K562 (cell line): ENCODE results near the gene NAV2. TPM values are rescaled to one million over a fixed set of nuclear protein-coding genes. Genes with fewer than 3 reads are reported as not detected.

Experiments used
- ATAC-seq: fragments of 200-7000 bp; cut with Tn5 transposase; 3 replicates; pipeline ENCODE4 v1.9.1; 2020; ENCODE audit warnings: moderate library complexity
- BruUV-seq: library from RNA; stranded (reverse); fragments of 400-500 nt; replicated peaks from 2 replicates; lab custom pipeline; 2021; lab: Mats Ljungman, UMichigan
- CTCF ChIA-PET: fragments of 300-600 bp; formaldehyde crosslinking; extraction: SDS; loops from one replicate; lab custom pipeline; 2021; ENCODE audit warnings: low intra/inter-chr PET ratio; lab: Yijun Ruan, JAX
- POLR2A ChIA-PET: fragments of 300-600, 350-650 bp; sonication (Branson Sonifier 250); formaldehyde crosslinking; extraction: SDS; loops from one replicate; lab custom pipeline; 2021; ENCODE audit warnings: antibody characterized with exemption, inconsistent platforms; lab: Yijun Ruan, JAX
- DNase-seq, 4 experiments: peaks; one replicate each; pipeline versions ENCODE4 v3.0.0 to v3.0.0-alpha.2; 2011 to 2018; ENCODE audit warnings: low spot score in 3 of 4, mixed read lengths in 3 of 4; ENCODE audit errors: extremely low read depth in 1 of 4
- FAIRE-seq: peaks from 2 replicates; lab custom pipeline; 2011; peaks lifted over from hg19 to GRCh38; lab: Jason Lieb, UNC
- H2AFZ ChIP-seq: 2 replicates; pipeline ENCODE4 v1.6.0; 2011; ENCODE audit warnings: low read depth, low read length, control low read depth, inconsistent platforms
- H3K27ac ChIP-seq: fragments of 200-600 bp; 3 replicates; pipeline ENCODE4 v1.8.0; 2011; ENCODE audit warnings: low read depth, mild to moderate bottlenecking, control low read depth, inconsistent platforms, low read length, moderate library complexity, mixed read lengths; ENCODE audit errors: extremely low read depth
- H3K27me3 ChIP-seq, 2 experiments: fragments of 300-600 bp in 1 of 2; 2 replicates in 1 of 2; 3 replicates in 1 of 2; pipeline versions ENCODE4 v1.6.0 to v1.8.0; 2011; ENCODE audit warnings: inconsistent platforms in 2 of 2, low read length in 2 of 2, mild to moderate bottlenecking in 1 of 2, mixed read lengths in 1 of 2, moderate library complexity in 1 of 2; ENCODE audit not compliant: control insufficient read depth in 2 of 2, insufficient read depth in 2 of 2
- H3K36me3 ChIP-seq: fragments of 300-600 bp; 3 replicates; pipeline ENCODE4 v1.8.0; 2011; ENCODE audit warnings: mild to moderate bottlenecking, low read length, inconsistent platforms; ENCODE audit not compliant: control insufficient read depth, insufficient read depth
- H3K4me1 ChIP-seq, 2 experiments: fragments of 200-600 bp in 1 of 2; replicated peaks in 1 of 2; 2 replicates in 1 of 2; 3 replicates in 1 of 2; pipeline versions ENCODE4 v1.5.1 to v1.8.0; 2011; ENCODE audit warnings: inconsistent platforms in 2 of 2, low read length in 2 of 2, mild to moderate bottlenecking in 1 of 2, mixed read lengths in 1 of 2, moderate library complexity in 1 of 2; ENCODE audit not compliant: control insufficient read depth in 2 of 2, insufficient read depth in 2 of 2
- H3K4me2 ChIP-seq: 2 replicates; pipeline ENCODE4 v1.6.1; 2011; ENCODE audit warnings: low read length, control low read depth, inconsistent platforms, mixed read lengths; ENCODE audit not compliant: insufficient read depth
- H3K4me3 ChIP-seq: fragments of 200-600 bp; sonication (generic), shearing (Covaris generic); 2 replicates; pipeline ENCODE4 v1.5.1; 2016; ENCODE audit warnings: control low read depth, inconsistent platforms
- H3K79me2 ChIP-seq: fragments of 200-600 bp; 3 replicates; pipeline ENCODE4 v1.8.0; 2011; ENCODE audit warnings: low read length, inconsistent platforms; ENCODE audit not compliant: control insufficient read depth, insufficient read depth
- H3K9ac ChIP-seq, 2 experiments: 2 replicates each; pipeline versions ENCODE4 v1.6.0 to v1.6.1; 2011; ENCODE audit warnings: low read depth in 2 of 2, low read length in 2 of 2, control low read depth in 1 of 2, inconsistent platforms in 1 of 2, mild to moderate bottlenecking in 1 of 2, mixed read lengths in 1 of 2; ENCODE audit not compliant: insufficient read depth in 1 of 2
- H3K9me1 ChIP-seq: one replicate; pipeline ENCODE4 v1.6.0; 2011; ENCODE audit warnings: inconsistent platforms, mild to moderate bottlenecking, low read length, moderate library complexity; ENCODE audit not compliant: control insufficient read depth, insufficient read depth
- H3K9me3 ChIP-seq: replicated peaks from 2 replicates; pipeline ENCODE4 v1.5.1; 2011; ENCODE audit warnings: low read depth, low read length, inconsistent platforms; ENCODE audit not compliant: control insufficient read depth, insufficient read depth
- H4K20me1 ChIP-seq: replicated peaks from 2 replicates; pipeline ENCODE4 v1.6.1; 2011; ENCODE audit warnings: low read length, inconsistent platforms, mixed read lengths; ENCODE audit not compliant: control insufficient read depth, insufficient read depth
- EGR1 ChIP-seq: fragments of 450-650 bp; conservative IDR thresholded peaks from 2 replicates; pipeline ENCODE4 v1.6.1; 2017; ENCODE audit warnings: mild to moderate bottlenecking
- KAT7 ChIP-seq: sonication (generic); formaldehyde crosslinking; IDR thresholded peaks from 2 replicates; pipeline ENCODE4 v1.8.0; 2022; ENCODE audit warnings: missing genetic modification reagents, mild to moderate bottlenecking, borderline replicate concordance
- MNT ChIP-seq, 2 experiments: fragments of 450-650 bp; conservative IDR thresholded peaks; 2 replicates each; pipeline ENCODE4 v1.6.1; 2017; ENCODE audit warnings: mild to moderate bottlenecking in 2 of 2, moderate library complexity in 2 of 2
- NFYB ChIP-seq: IDR thresholded peaks from 2 replicates; pipeline ENCODE4 v1.6.1; 2011; ENCODE audit warnings: mild to moderate bottlenecking, moderate library complexity; ENCODE audit not compliant: insufficient read length; ENCODE audit errors: extremely low read depth
- RBM34 ChIP-seq: fragments of 200-400 bp; formaldehyde crosslinking; IDR thresholded peaks from 2 replicates; pipeline ENCODE4 v1.6.1; 2018; ENCODE audit warnings: low read length, borderline replicate concordance; ENCODE audit not compliant: insufficient read depth
- ZNF644 ChIP-seq: fragments of 200-800 bp; sonication (Bioruptor generic); IDR thresholded peaks from 2 replicates; pipeline ENCODE4 v1.6.1; 2016; ENCODE audit warnings: low read depth, missing genetic modification characterization, missing compliant biosample characterization
- ZNF79 ChIP-seq: fragments of 250-450 bp; sonication (Bioruptor Pico); IDR thresholded peaks from 2 replicates; pipeline ENCODE4 v1.4.0; 2020; ENCODE audit warnings: low read depth, mild to moderate bottlenecking, moderate library complexity
- WGBS: fragments of 100-300 bp; shearing (Covaris generic); methylation state at CpG from one replicate; pipeline ENCODE4 v1.1.6; 2016; ENCODE audit warnings: low coverage, mixed read lengths; ENCODE audit not compliant: insufficient coverage; ENCODE audit errors: missing lambda C conversion rate; 5-methylcytosine and 5-hydroxymethylcytosine counted together
- in situ Hi-C: fragments of 300-500 bp; cut with MboI; formaldehyde crosslinking; loops from 4 replicates; pipeline ENCODE4 v1.15.0; 2018; ENCODE audit warnings: inconsistent platforms, mixed read lengths
- intact Hi-C: fragments of 100-400 bp; cut with micrococcal nuclease; formaldehyde crosslinking; loops from 2 replicates; pipeline ENCODE4 v1.14.2; 2022
- polyA plus RNA-seq, 8 experiments: library from polyadenylated mRNA; depleted of rRNA in 4 of 8; stranded (reverse) in 5 of 8; unstranded in 3 of 8; fragments of >200 nt; fragmentation: Nextera tagmentation in 2 of 8; fragmentation: Illumina TruSeq in 1 of 8; extraction: Ambion mirVana in 2 of 8; extraction: Trizol in 1 of 8; gene quantifications; 2 replicates each; pipeline versions ENCODE4 v1.2.1 to v1.2.3, GENCODE V29; 2011 to 2014; ENCODE audit warnings: inconsistent platforms in 1 of 8, missing spikeins in 1 of 8
- total RNA-seq, 7 experiments: library from RNA; depleted of rRNA in 6 of 7; stranded (reverse); fragments of >200 nt in 6 of 7; fragmentation: Illumina TruSeq in 2 of 7; extraction: Trizol in 2 of 7; gene quantifications; 2 replicates each; pipeline versions ENCODE4 v1.2.1 to v1.2.3, GENCODE V29; 2011 to 2021; ENCODE audit warnings: low replicate concordance in 1 of 7
- TF ChIP-seq, protein P1 (sequence below): fragments of 450-650 bp; IDR thresholded peaks from 2 replicates; pipeline ENCODE4 v1.6.1; 2014; ENCODE audit warnings: low read depth, mild to moderate bottlenecking, moderate library complexity, borderline replicate concordance
- TF ChIP-seq, protein P2 (sequence below): sonication (generic); formaldehyde crosslinking; IDR thresholded peaks from 2 replicates; pipeline ENCODE4 v1.8.0; 2022; ENCODE audit warnings: missing genetic modification reagents, mild to moderate bottlenecking, borderline replicate concordance

NAV2 gene
- total and polyA plus RNA-seq, 9 of the 15 experiments (the other 6 are each of a cell fraction or from before 2014, with no cell fraction given) = 0.03 to 0.35 (median 0.05) TPM

DNA sequence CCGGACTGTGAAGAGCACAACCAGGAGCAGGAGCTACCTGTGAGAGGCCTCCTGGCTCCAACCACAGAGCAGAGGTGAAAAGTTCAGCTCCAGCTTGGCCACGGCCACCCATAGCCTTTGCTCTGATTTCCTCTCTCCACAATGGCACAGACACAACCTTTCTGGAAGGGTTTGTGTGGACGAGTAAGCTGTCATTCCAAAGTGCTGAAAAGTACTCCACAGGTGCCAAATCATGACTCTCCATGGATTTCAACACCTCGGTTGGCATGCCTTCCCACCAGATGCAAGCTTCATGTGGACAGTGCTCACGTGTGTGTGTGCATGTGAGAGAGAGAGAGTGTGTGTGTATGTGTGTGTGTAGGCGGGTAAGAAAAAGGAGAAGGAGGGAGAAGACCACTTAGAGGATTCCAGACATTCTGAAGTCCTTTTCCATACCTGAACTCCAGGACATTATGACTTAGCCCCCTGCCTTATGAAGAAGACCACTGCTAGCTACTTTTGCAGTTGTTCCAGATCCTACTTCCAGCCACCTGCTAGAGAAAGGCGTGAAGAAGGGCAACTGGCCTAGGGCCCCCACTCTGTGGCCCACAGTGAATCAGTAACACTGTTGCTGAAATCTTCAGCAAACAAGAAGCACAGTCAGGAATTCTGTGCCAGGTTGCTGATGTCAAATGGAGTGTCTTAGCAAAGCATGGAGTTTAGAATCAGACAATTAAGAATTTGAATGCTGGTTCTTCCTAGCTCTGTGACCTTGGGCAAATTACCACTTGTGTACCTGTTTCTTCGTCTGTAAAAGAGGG, 13.9 kb upstream of the NAV2 start:
- H3K9me3 ChIP-seq = no peaks in the 10 kb centered on the region
- intact Hi-C loops = no loop called here
- TF ChIP-seq EGR1 = no peak
- no peak for TF ChIP-seq MNT (conservative IDR thresholded peaks at IDR 0.05)
- TF ChIP-seq RBM34 = no peak
- TF ChIP-seq, protein P1, sequence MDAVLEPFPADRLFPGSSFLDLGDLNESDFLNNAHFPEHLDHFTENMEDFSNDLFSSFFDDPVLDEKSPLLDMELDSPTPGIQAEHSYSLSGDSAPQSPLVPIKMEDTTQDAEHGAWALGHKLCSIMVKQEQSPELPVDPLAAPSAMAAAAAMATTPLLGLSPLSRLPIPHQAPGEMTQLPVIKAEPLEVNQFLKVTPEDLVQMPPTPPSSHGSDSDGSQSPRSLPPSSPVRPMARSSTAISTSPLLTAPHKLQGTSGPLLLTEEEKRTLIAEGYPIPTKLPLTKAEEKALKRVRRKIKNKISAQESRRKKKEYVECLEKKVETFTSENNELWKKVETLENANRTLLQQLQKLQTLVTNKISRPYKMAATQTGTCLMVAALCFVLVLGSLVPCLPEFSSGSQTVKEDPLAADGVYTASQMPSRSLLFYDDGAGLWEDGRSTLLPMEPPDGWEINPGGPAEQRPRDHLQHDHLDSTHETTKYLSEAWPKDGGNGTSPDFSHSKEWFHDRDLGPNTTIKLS = no peak
- TF ChIP-seq KAT7 (CRISPR knock-in tag) = no peak
- no peak for TF ChIP-seq ZNF79
- no peak for TF ChIP-seq NFYB
- TF ChIP-seq ZNF644 (tag) = no peak
- TF ChIP-seq, protein P2, sequence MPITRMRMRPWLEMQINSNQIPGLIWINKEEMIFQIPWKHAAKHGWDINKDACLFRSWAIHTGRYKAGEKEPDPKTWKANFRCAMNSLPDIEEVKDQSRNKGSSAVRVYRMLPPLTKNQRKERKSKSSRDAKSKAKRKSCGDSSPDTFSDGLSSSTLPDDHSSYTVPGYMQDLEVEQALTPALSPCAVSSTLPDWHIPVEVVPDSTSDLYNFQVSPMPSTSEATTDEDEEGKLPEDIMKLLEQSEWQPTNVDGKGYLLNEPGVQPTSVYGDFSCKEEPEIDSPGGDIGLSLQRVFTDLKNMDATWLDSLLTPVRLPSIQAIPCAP = no peak
- ATAC-seq = no peak
- H3K4me2 ChIP-seq = no peak overlapping the region
- CTCF ChIA-PET = no interaction called here
- no peaks in the 10 kb centered on the region for H3K36me3 ChIP-seq
- no peak overlapping the region for H3K27ac ChIP-seq
- 0% methylated on average over 8 of the region's 8 CpGs for WGBS
- no peak overlapping the region for H3K4me3 ChIP-seq
- H3K9ac ChIP-seq = no peak overlapping the region
- H3K4me1 ChIP-seq = no peaks in the 10 kb centered on the region
- BruUV-seq = no TSS peak
- H3K9me1 ChIP-seq = no peaks in the 10 kb centered on the region
- DNase-seq = no peak
- no peak overlapping the region for H2AFZ ChIP-seq
- in situ Hi-C loops = no loop called here
- POLR2A ChIA-PET = interaction anchor here (0.6 to 0.9 kb wide), 2 partner anchors 10 to 631 kb away, joined by 3 to 4 read pairs; no protein-coding TSS in a partner anchor
- H3K79me2 ChIP-seq = no peaks in the 10 kb centered on the region
- FAIRE-seq = no peak
- H3K27me3 ChIP-seq = peaks cover 0 to 8% of the 10 kb centered on the region in 2 experiments; a peak in 1 of 5 replicates
- H4K20me1 ChIP-seq = no peaks in the 10 kb centered on the region
